Bronchial epithelial cell (primary cell): ENCODE data around the gene TSGA10IP. TPM values are rescaled to one million over a fixed set of nuclear protein-coding genes. Genes with fewer than 3 reads are reported as not detected.

Experiments used
- DNase-seq: peaks from one replicate; pipeline ENCODE4 v3.0.0-alpha.2; 2010; ENCODE audit warnings: low read depth
- FAIRE-seq: peaks from 2 replicates; lab custom pipeline; 2011; peaks lifted over from hg19 to GRCh38; lab: Jason Lieb, UNC
- H3K27me3 ChIP-seq: 2 replicates; pipeline ENCODE4 v1.5.1; 2011; ENCODE audit warnings: low read length; ENCODE audit not compliant: control insufficient read depth, insufficient read depth
- H3K36me3 ChIP-seq: 2 replicates; pipeline ENCODE4 v1.5.1; 2011; ENCODE audit warnings: low read length; ENCODE audit not compliant: control insufficient read depth, insufficient read depth
- H3K4me3 ChIP-seq: 2 replicates; pipeline ENCODE4 v1.5.1; 2011; ENCODE audit warnings: mild to moderate bottlenecking, low read depth, low read length, control low read depth
- CTCF ChIP-seq: IDR thresholded peaks from 2 replicates; pipeline ENCODE4 v1.5.1; 2011; ENCODE audit warnings: mild to moderate bottlenecking, moderate library complexity, low read length, control low read depth, inconsistent platforms; ENCODE audit not compliant: insufficient read depth, severe bottlenecking
- total RNA-seq: library from RNA; depleted of rRNA; stranded (reverse); fragments of >200 nt; gene quantifications from 2 replicates; pipeline ENCODE4 v1.2.1, GENCODE V29; 2014

Gene TSGA10IP
- total RNA-seq, 1 donor from 2014 or later = not detected

GRCh38 chr11:65981972-65982823 lies 36.9 kb downstream of the TSGA10IP start:
- DNase-seq (no peak), FAIRE-seq (no peak)
- H3K27me3 ChIP-seq = no peaks in the 10 kb centered on the region
- peaks cover 9% of the 10 kb centered on the region for H3K36me3 ChIP-seq
- H3K4me3 ChIP-seq = no peak overlapping the region
- TF ChIP-seq CTCF = no peak

- DNase-seq (no peak), FAIRE-seq (no peak)
- Histone ChIP-seq H3K36me3 (peaks cover 3% of the 10 kb centered on the region), H3K4me3 (no peak overlapping the region), H3K27me3 (no peaks in the 10 kb centered on the region)
- no peak for TF ChIP-seq CTCF
Observed at GRCh38 chr11:65982824-65983588, 37.7 kb downstream of the TSGA10IP start.

DNA sequence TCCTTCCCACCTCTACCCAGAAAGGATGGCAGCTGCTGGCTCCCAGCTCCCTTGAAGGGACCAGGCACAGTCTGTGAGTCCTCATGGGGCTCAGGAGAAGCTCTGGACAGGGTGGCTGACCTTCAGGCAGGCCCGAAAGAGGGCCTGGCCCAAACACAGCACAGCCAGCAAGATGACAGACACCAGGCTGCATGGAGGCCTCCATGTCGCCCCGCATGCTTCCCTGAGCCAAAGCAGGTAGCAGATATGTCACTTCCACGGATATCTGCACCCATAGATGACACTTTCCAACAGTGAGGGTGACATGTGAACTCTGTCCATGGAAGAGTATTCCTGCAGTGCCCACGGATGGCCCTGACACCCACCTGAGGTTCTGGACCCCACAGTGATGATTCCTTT lies 38.3 kb downstream of the TSGA10IP start:
- H3K4me3 ChIP-seq = no peak overlapping the region
- peaks cover 2% of the 10 kb centered on the region for H3K36me3 ChIP-seq
- TF ChIP-seq CTCF = no peak
- DNase-seq (no peak), FAIRE-seq (peak; percentile 83)
- H3K27me3 ChIP-seq = no peaks in the 10 kb centered on the region

GRCh38 chr11:65987336-65987735 lies 42.1 kb downstream of the TSGA10IP start:
- H3K36me3 ChIP-seq = peaks cover 3% of the 10 kb centered on the region
- FAIRE-seq (no peak), DNase-seq (no peak)
- no peak for TF ChIP-seq CTCF
- no peaks in the 10 kb centered on the region for H3K27me3 ChIP-seq
- H3K4me3 ChIP-seq = no peak overlapping the region

- H3K36me3 ChIP-seq = peaks cover 1% of the 10 kb centered on the region
- peak; percentile 86 for TF ChIP-seq CTCF
- FAIRE-seq = peak; percentile 99
- no peaks in the 10 kb centered on the region for H3K27me3 ChIP-seq
- DNase-seq = peak; percentile 90
- H3K4me3 ChIP-seq = no peak overlapping the region
Observed at GRCh38 chr11:65988791-65989592, 43.7 kb downstream of the TSGA10IP start.
